Adrenal gland (tissue), 5 donors: ENCODE results near the gene CTXN3.

Experiments
- POLR2A ChIP-seq, 2 donors: fragments of 450-650 bp; IDR thresholded peaks; one replicate each; pipeline ENCODE4 v1.6.1; 2017; ENCODE audit warnings: antibody characterized with exemption in 2 of 2, mild to moderate bottlenecking in 2 of 2, moderate library complexity in 1 of 2
- TF ChIP-seq, protein P1 (sequence below), 6 experiments: fragments of 450-650 bp in 4 of 6; fragments of 200-600 bp in 2 of 6; sonication (generic) in 1 of 6; IDR thresholded peaks; 1 replicate in 5 of 6; 2 replicates in 1 of 6; pipeline versions ENCODE4 v1.5.1 to v1.8.0; 2016 to 2021; ENCODE audit warnings: antibody characterized with exemption in 6 of 6, mild to moderate bottlenecking in 2 of 6, moderate library complexity in 1 of 6
- donor health status: DM: no; HTN: no; CAD: no.

DNA sequence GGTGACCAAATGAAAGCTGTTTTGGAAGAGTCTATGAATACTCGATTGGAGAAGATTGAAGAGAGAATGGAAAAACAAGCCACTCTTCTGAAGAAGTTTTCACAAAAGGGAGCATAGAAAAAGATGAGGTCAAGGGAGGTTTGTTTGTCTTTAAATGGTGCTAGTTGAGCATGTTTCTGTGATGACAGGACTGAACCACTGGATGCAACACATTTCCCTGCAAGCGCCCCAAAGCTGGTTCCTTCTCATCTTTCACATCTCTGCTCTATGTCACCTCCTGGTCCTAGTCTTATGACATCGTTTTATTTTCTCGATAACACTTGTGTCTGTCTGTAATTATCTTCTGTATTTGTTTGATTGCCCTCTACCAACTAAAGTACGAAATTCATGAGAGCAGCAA, 50.5 kb downstream of the CTXN3 start:
- TF ChIP-seq, protein P1, sequence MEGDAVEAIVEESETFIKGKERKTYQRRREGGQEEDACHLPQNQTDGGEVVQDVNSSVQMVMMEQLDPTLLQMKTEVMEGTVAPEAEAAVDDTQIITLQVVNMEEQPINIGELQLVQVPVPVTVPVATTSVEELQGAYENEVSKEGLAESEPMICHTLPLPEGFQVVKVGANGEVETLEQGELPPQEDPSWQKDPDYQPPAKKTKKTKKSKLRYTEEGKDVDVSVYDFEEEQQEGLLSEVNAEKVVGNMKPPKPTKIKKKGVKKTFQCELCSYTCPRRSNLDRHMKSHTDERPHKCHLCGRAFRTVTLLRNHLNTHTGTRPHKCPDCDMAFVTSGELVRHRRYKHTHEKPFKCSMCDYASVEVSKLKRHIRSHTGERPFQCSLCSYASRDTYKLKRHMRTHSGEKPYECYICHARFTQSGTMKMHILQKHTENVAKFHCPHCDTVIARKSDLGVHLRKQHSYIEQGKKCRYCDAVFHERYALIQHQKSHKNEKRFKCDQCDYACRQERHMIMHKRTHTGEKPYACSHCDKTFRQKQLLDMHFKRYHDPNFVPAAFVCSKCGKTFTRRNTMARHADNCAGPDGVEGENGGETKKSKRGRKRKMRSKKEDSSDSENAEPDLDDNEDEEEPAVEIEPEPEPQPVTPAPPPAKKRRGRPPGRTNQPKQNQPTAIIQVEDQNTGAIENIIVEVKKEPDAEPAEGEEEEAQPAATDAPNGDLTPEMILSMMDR (IDR thresholded peaks at IDR 0.05) = no peak
- no peak for TF ChIP-seq POLR2A (IDR thresholded peaks at IDR 0.05)
